ENCODE data around the gene CACNG7.

Gene CACNG7

GRCh38 chr19:53989600-53990533 lies 80.8 kb downstream of the CACNG7 start:
- TF ChIP-seq RARB (CRISPR knock-in tag; IDR thresholded peaks at IDR 0.05) = no peak
- no peak for TF ChIP-seq ZC3H10 (CRISPR knock-in tag; IDR thresholded peaks at IDR 0.05)
- TF ChIP-seq, protein P1, sequence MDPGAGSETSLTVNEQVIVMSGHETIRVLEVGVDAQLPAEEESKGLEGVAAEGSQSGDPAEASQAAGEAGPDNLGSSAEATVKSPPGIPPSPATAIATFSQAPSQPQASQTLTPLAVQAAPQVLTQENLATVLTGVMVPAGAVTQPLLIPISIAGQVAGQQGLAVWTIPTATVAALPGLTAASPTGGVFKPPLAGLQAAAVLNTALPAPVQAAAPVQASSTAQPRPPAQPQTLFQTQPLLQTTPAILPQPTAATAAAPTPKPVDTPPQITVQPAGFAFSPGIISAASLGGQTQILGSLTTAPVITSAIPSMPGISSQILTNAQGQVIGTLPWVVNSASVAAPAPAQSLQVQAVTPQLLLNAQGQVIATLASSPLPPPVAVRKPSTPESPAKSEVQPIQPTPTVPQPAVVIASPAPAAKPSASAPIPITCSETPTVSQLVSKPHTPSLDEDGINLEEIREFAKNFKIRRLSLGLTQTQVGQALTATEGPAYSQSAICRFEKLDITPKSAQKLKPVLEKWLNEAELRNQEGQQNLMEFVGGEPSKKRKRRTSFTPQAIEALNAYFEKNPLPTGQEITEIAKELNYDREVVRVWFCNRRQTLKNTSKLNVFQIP (CRISPR knock-in tag; IDR thresholded peaks at IDR 0.05; ENCODE audit: borderline replicate concordance, low read depth) = no peak
- peak; percentile 63 for ATAC-seq

DNA sequence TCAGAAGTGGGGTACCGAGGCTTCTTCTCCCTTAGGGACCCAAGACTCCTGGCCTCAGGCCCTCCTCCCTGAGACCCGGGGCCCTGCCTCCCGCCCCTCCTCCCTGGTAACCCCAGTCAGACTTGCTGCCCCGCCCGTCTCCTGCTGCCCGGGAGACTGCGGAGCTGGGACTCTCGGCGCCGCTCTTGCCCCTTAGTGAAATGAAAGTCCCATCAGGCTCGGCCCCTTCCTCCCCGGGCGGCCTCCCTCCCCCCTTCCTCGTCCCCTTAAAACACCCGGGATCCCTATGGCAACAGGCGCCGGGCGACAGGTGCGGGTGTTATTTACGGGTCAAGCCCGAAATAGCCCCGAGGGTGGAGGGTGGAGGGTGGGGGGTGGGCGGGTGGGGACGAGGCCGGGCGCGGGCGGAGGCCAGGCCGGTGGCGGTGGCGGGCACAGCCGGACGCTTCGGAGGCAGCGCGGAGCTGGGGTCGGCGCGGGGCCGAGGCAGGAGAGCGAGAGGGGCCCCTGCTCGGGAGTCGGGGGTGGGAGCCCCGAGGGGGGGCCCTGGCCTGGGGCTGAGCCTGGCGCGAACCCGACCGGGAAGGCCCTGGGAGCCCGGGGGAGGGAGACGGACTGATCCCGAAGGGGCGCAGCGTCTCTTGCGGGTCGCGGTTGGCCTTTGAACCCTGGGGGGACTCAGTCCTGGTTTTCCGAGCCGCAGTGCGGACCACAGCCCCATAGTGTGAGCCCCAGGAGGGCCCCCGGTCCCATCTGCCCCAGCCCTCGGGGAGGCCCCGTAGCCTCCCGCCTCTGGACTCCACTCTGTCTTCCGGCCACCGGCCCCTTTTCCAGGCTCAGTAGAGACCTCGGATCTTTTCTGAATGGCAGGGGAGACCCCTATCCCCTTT lies 82.4 kb downstream of the CACNG7 start, which contains the start of gene CACNG6:
Gene CACNG6 (plus strand): TSS at position 414 of the 890 bp plus-strand sequence. CDS start 1,241 bp downstream, outside the sequence.
- ATAC-seq = peak; percentile 37
- no peak for TF ChIP-seq GLIS3 (CRISPR knock-in tag; IDR thresholded peaks at IDR 0.05)
- no peak for TF ChIP-seq ARNTL (CRISPR knock-in tag; IDR thresholded peaks at IDR 0.05; ENCODE audit: borderline replicate concordance, low read depth)
- TF ChIP-seq CSRNP3 (CRISPR knock-in tag; IDR thresholded peaks at IDR 0.05) = no peak
- no peak for TF ChIP-seq ZNF70 (CRISPR knock-in tag; IDR thresholded peaks at IDR 0.05)
- no peak for TF ChIP-seq ISL1 (CRISPR knock-in tag; IDR thresholded peaks at IDR 0.05)
- no peak for TF ChIP-seq SNAI2 (CRISPR knock-in tag; IDR thresholded peaks at IDR 0.05)
- TF ChIP-seq ZFP3 (CRISPR knock-in tag; IDR thresholded peaks at IDR 0.05) = no peak
- TF ChIP-seq ZNF8 (CRISPR knock-in tag; IDR thresholded peaks at IDR 0.05) = no peak
- no peak for TF ChIP-seq RARB (CRISPR knock-in tag; IDR thresholded peaks at IDR 0.05)
- no peak for TF ChIP-seq ZNF565 (CRISPR knock-in tag; conservative IDR thresholded peaks at IDR 0.05; ENCODE audit: low read depth)
- TF ChIP-seq ESRRG (CRISPR knock-in tag; IDR thresholded peaks at IDR 0.05) = no peak
- TF ChIP-seq CREB5 (CRISPR knock-in tag; IDR thresholded peaks at IDR 0.05; ENCODE audit: low read depth) = no peak
- no peak for TF ChIP-seq TOX (CRISPR knock-in tag; IDR thresholded peaks at IDR 0.05; ENCODE audit: borderline replicate concordance)
- TF ChIP-seq, protein P1 (CRISPR knock-in tag; IDR thresholded peaks at IDR 0.05; ENCODE audit: borderline replicate concordance, low read depth) = no peak
- no peak for TF ChIP-seq OSR1 (CRISPR knock-in tag; IDR thresholded peaks at IDR 0.05)
- TF ChIP-seq PPARA (CRISPR knock-in tag; IDR thresholded peaks at IDR 0.05; ENCODE audit: borderline replicate concordance) = no peak

GRCh38 chr19:53992211-53992610 lies 83.1 kb downstream of the CACNG7 start:
- no peak for ATAC-seq
- TF ChIP-seq OSR1 (CRISPR knock-in tag; IDR thresholded peaks at IDR 0.05) (no peak), TOX (CRISPR knock-in tag; IDR thresholded peaks at IDR 0.05; ENCODE audit: borderline replicate concordance) (no peak), RARB (CRISPR knock-in tag; IDR thresholded peaks at IDR 0.05) (no peak), ESRRG (CRISPR knock-in tag; IDR thresholded peaks at IDR 0.05) (no peak), ZFP30 (CRISPR knock-in tag; IDR thresholded peaks at IDR 0.05) (no peak), ZFP3 (CRISPR knock-in tag; IDR thresholded peaks at IDR 0.05) (no peak), ARNTL (CRISPR knock-in tag; IDR thresholded peaks at IDR 0.05; ENCODE audit: borderline replicate concordance, low read depth) (no peak), PPARA (CRISPR knock-in tag; IDR thresholded peaks at IDR 0.05; ENCODE audit: borderline replicate concordance) (no peak), ZNF565 (CRISPR knock-in tag; conservative IDR thresholded peaks at IDR 0.05; ENCODE audit: low read depth) (no peak), ZC3H10 (CRISPR knock-in tag; IDR thresholded peaks at IDR 0.05) (no peak), CSDC2 (CRISPR knock-in tag; IDR thresholded peaks at IDR 0.05) (no peak)
- TF ChIP-seq, protein P1 (CRISPR knock-in tag; IDR thresholded peaks at IDR 0.05; ENCODE audit: borderline replicate concordance, low read depth) = no peak
- TF ChIP-seq, protein P2, sequence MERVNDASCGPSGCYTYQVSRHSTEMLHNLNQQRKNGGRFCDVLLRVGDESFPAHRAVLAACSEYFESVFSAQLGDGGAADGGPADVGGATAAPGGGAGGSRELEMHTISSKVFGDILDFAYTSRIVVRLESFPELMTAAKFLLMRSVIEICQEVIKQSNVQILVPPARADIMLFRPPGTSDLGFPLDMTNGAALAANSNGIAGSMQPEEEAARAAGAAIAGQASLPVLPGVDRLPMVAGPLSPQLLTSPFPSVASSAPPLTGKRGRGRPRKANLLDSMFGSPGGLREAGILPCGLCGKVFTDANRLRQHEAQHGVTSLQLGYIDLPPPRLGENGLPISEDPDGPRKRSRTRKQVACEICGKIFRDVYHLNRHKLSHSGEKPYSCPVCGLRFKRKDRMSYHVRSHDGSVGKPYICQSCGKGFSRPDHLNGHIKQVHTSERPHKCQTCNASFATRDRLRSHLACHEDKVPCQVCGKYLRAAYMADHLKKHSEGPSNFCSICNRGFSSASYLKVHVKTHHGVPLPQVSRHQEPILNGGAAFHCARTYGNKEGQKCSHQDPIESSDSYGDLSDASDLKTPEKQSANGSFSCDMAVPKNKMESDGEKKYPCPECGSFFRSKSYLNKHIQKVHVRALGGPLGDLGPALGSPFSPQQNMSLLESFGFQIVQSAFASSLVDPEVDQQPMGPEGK (CRISPR knock-in tag; IDR thresholded peaks at IDR 0.05; ENCODE audit: borderline replicate concordance) = no peak
- TF ChIP-seq, protein P3, sequence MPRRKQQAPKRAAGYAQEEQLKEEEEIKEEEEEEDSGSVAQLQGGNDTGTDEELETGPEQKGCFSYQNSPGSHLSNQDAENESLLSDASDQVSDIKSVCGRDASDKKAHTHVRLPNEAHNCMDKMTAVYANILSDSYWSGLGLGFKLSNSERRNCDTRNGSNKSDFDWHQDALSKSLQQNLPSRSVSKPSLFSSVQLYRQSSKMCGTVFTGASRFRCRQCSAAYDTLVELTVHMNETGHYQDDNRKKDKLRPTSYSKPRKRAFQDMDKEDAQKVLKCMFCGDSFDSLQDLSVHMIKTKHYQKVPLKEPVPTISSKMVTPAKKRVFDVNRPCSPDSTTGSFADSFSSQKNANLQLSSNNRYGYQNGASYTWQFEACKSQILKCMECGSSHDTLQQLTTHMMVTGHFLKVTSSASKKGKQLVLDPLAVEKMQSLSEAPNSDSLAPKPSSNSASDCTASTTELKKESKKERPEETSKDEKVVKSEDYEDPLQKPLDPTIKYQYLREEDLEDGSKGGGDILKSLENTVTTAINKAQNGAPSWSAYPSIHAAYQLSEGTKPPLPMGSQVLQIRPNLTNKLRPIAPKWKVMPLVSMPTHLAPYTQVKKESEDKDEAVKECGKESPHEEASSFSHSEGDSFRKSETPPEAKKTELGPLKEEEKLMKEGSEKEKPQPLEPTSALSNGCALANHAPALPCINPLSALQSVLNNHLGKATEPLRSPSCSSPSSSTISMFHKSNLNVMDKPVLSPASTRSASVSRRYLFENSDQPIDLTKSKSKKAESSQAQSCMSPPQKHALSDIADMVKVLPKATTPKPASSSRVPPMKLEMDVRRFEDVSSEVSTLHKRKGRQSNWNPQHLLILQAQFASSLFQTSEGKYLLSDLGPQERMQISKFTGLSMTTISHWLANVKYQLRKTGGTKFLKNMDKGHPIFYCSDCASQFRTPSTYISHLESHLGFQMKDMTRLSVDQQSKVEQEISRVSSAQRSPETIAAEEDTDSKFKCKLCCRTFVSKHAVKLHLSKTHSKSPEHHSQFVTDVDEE (CRISPR knock-in tag; IDR thresholded peaks at IDR 0.05) = no peak
